T-helper 2 cell treated with Interferon-gamma antibody and Interleukin-4, amounts not matched to agents 100 ng/mL and 5 ng/mL, for 36 hours (primary cell): Measurements from ENCODE around the gene GLG1. TPM values are rescaled to one million over a fixed set of nuclear protein-coding genes. Genes with fewer than 3 reads are reported as not detected.
"Not testable (repeated sequence)": the region's sequence is repeated elsewhere in the genome, so short reads cannot be mapped to it uniquely, and the experiment has no call there.

ENCODE experiments used
- intact Hi-C: fragments of 100-400 bp; cut with micrococcal nuclease; formaldehyde crosslinking; loops from one replicate; pipeline ENCODE4 v1.15.1; 2023
- total RNA-seq: library from RNA; stranded (reverse); gene quantifications from 2 replicates; pipeline ENCODE4 v1.2.3, GENCODE V29; 2022

Gene GLG1
- total RNA-seq, 1 donor from 2014 or later: 93.7 TPM

- intact Hi-C loops: no loop called here
These were observed 155.8 kb downstream of the GLG1 start for GRCh38 chr16:74450967-74451760.

GRCh38 chr16:74450236-74450635, 156.7 kb downstream of the GLG1 start:
- intact Hi-C loops: no loop called here

GRCh38 chr16:74449470-74449869, 157.4 kb downstream of the GLG1 start:
- intact Hi-C loops: no loop called here

- intact Hi-C loops: no loop called here
These were observed 157.9 kb downstream of the GLG1 start for GRCh38 chr16:74448990-74449389.

- intact Hi-C loops: no loop called here
These were observed 159.3 kb downstream of the GLG1 start for GRCh38 chr16:74447578-74447977.

- intact Hi-C loops: no loop called here
These were observed 160.0 kb downstream of the GLG1 start for GRCh38 chr16:74446866-74447265.

- intact Hi-C loops: not testable (repeated sequence)
These were observed 163.1 kb downstream of the GLG1 start for GRCh38 chr16:74443624-74444346.

- intact Hi-C loops: loop anchor here (2.0 to 10.0 kb wide), 3 partner anchors 75 to 167 kb away; partner anchors contain the start of gene GLG1
These were observed 167.2 kb downstream of the GLG1 start for GRCh38 chr16:74439685-74440084.

GRCh38 chr16:74438492-74438979, 168.4 kb downstream of the GLG1 start:
- intact Hi-C loops: loop anchor here (2.0 to 10.0 kb wide), 3 partner anchors 74 to 168 kb away; partner anchors contain the start of gene GLG1

- intact Hi-C loops: loop anchor here (10.0 kb wide), 2 partner anchors 67 to 127 kb away; no protein-coding TSS in a partner anchor
These were observed 175.4 kb downstream of the GLG1 start for GRCh38 chr16:74431516-74431915.

GRCh38 chr16:74430036-74430712, 176.7 kb downstream of the GLG1 start:
- intact Hi-C loops: loop anchor here (10.0 kb wide), 2 partner anchors 65 to 125 kb away; no protein-coding TSS in a partner anchor

GRCh38 chr16:74428493-74428892, 178.4 kb downstream of the GLG1 start:
- intact Hi-C loops: not testable (repeated sequence)

GRCh38 chr16:74425751-74426150, 181.2 kb downstream of the GLG1 start:
- intact Hi-C loops: not testable (repeated sequence)

- intact Hi-C loops: not testable (repeated sequence)
These were observed 183.2 kb downstream of the GLG1 start for GRCh38 chr16:74423721-74424120.

- intact Hi-C loops: not testable (repeated sequence)
These were observed 184.8 kb downstream of the GLG1 start for GRCh38 chr16:74422086-74422485.

GRCh38 chr16:74421482-74421785, 185.5 kb downstream of the GLG1 start:
- intact Hi-C loops: not testable (repeated sequence)

- intact Hi-C loops: not testable (repeated sequence)
These were observed 186.1 kb downstream of the GLG1 start, which contains the start of gene CLEC18B for GRCh38 chr16:74420612-74421481. CLEC18B (minus strand) TSS chr16:74421478; CDS start chr16:74421270, 208 bp downstream.

- intact Hi-C loops: not testable (repeated sequence)
These were observed 187.1 kb downstream of the GLG1 start for GRCh38 chr16:74419811-74420210.

- intact Hi-C loops: not testable (repeated sequence)
These were observed 189.0 kb downstream of the GLG1 start for GRCh38 chr16:74417897-74418296.

GRCh38 chr16:74413920-74414319, 193.0 kb downstream of the GLG1 start:
- intact Hi-C loops: not testable (repeated sequence)
